Ammon's horn (tissue), 1 donor: ENCODE results near the gene NARF.
A peak's percentile ranks its signal among the peaks of the same experiment; 100 is the strongest.
"Not testable (repeated sequence)": the region's sequence is repeated elsewhere in the genome, so short reads cannot be mapped to it uniquely, and the experiment has no call there.

Experiments
- DNase-seq: peaks from one replicate; pipeline ENCODE4 v3.0.0-alpha.2; 2016; ENCODE audit warnings: low spot score

NARF gene

DNA sequence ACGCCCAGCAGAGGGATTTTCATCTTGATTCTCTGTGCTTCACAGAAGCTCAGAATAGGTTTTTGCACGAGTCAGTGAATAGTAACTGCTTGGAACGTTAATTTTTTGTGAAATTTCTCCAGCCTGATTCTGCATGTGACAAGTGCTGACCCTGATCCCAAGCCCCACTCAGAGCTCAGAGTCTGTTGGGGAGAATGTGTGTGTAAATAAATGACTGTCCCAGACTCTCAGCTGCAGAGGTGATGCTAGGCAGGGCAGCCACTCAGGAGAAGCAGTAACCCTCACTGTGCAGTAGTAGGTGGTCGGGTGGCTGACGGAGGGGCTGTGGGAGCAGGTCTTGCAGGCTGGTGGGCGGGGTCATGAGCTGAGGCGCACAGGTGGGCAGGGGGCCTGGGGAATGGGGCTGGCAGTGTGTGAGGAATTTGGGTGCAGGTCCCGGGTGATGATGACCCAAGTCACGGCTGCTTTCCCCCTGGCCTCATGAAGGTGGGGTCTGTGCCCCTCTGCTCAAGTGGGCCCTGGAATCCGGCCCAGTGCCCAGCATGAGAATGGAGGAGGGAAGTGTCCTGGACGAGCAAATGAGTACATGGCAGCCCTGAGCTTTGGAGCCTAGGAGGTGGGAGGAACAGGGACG, 44.7 kb downstream of the NARF start:
- no peak for DNase-seq

GRCh38 chr17:82503728-82504308, 45.3 kb downstream of the NARF start:
- DNase-seq = no peak

DNA sequence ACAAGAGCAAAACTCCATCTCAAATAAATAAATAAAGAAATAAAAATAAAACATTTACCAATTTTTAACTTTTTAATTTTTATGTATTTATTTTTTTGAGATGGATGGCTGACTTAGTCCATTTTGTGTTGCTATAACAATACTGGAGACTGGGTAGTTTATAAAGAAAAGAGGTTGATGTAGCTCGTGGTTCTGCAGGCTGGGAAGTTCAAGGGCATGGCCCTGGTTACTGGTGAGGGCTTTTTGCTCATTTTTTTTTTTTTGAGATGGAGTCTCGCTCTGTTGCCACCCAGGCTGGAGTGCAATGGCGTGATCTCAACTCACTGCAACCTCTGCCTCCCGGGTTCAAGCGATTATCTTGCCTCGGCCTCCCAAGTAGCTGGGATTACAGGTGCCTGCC, 46.8 kb downstream of the NARF start:
- DNase-seq = no peak

DNA sequence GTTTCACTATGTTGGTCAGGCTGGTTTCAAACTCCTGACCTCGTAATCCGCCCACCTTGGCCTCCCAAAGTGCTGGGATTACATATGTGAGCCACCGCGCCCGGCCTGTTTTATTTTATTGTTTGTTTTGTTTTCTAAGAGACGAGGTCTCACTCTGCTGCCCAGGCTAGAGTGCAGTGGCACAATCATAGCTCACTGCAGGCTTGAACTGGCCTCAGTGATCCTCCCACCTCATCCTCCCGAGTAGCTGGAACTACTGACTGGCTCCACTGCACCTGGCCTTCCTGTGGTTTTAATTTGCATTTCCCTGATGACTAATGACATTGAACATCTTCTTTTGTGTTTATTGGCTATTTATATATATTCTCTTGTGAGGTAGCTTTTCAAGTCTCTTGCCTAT, 47.9 kb downstream of the NARF start:
- DNase-seq = not testable (repeated sequence)

DNA sequence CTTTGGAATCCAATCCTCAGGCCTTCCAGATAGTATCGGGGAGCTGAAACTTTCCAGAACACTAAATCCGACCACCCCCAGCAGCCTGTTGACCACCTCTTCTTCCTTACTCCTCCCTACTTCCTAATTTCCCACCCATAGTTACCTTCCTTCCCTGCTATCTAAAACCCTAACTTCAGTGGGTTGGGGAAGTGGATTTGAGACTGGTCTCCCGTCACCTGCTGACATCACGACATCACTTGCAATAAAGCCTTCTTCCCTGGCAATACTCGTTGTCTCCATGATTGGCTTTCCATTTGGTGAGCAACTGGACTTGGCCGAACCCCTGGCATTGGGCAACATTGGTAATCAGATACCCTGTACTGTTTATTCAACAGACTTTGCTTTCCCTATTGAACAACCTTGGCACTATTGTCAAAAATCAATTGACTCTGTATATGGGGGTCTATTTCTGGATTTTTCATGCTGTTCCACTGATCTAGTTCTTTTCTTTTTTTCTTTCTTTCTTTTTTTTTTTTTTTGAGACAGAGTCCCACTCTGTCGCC, 49.2 kb downstream of the NARF start:
- no peak for DNase-seq

- not testable (repeated sequence) for DNase-seq
Observed at GRCh38 chr17:82511642-82512041, 53.1 kb downstream of the NARF start.

GRCh38 chr17:82513864-82514263, 55.3 kb downstream of the NARF start:
- DNase-seq = not testable (repeated sequence)

GRCh38 chr17:82517230-82517865, 58.8 kb downstream of the NARF start:
- no peak for DNase-seq

DNA sequence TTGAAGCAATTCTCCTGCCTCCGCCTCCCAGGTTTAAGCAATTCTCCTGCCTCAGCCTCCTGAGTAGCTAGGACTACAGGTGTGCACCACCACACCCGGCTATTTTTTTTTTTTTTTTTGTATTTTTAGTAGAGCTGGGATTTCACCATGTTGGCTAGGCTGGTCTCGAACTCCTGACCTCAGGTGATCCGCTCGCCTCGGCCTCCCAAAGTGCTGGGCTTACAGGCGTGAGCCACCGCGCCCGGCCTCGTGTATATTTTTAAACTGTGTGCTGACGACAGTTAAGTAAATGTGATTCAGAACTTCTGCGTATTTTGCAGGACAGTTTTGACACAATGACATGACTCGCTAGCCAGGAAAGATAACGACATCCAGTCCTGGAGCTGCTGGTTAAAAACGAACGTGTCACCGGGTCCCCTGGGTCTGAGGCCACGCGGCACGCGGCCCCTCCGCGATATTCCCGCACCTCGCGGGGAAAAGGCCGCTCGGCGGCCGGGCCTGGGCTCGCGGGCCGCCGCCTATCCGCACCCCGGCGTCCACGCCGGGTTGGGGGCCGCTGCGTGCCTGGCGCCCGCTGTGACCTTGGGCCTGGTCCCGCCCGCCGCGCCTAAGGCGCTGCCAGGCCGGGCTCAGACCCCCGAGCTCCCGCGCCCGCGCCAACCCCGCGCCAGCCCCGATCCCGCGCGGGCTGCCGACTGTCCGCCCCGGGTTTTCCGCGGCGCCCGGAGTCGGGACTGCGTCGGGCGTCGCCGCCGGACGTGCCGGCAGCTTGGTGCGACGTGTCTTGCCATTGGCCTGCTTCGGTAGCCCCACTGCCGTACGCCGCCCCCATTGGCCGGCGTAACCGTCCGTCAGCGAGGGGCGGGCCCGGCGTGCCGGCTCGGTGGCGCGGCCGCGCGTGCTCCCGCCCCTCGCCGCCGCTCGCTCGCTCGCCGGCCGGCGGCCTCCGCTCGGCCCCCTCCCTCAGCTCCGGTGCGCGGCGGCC, 60.6 kb downstream of the NARF start, which contains the start of gene FOXK2:
Gene FOXK2, plus strand, starts transcription at position 907 of the 985 bp plus-strand sequence. CDS start 157 bp downstream, outside the sequence.
- peak; percentile 96 for DNase-seq

GRCh38 chr17:82519971-82520903, 61.7 kb downstream of the NARF start:
- peak; percentile 20 for DNase-seq

GRCh38 chr17:82524540-82524939, 66.0 kb downstream of the NARF start:
- no peak for DNase-seq

DNA sequence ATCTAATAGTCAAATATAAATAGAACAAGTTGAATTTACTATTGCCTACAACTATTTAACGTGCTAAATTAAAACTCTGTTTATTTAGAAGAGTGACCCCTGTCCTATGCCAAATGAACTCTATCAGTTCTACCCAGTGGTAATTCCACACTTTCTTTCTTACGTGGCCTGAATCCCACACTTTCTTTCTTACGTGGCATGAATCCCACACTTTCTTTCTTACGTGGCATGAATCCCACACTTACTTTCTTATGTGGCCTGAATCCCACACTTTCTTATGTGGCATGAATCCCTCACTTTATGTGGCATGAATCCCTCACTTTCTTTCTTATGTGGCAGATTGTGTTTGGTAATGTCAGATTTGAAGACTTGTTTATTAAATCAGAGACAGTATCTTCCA, 67.2 kb downstream of the NARF start:
- DNase-seq = no peak

DNA sequence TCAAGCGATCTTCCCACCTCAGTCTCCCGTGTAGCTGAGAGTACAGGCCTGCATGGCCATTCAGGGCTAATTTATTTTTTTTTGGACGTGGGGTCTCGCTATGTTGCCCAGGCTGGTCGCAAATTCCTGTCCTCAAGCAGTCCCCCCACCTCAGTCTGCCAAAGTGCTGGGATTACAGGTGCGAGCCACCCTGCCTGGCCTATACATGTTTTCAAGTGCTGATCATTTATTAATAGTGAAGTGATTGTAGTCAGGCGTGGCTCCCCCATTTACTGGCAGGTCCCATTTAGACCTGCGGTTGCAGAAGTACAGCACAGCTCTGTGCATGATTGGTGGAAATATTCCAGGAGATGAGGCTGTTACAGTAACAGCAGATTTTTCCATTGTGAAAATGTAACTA, 69.4 kb downstream of the NARF start:
- DNase-seq = no peak

- peak; percentile 85 for DNase-seq
Observed at GRCh38 chr17:82528484-82529265, 70.1 kb downstream of the NARF start.

DNA sequence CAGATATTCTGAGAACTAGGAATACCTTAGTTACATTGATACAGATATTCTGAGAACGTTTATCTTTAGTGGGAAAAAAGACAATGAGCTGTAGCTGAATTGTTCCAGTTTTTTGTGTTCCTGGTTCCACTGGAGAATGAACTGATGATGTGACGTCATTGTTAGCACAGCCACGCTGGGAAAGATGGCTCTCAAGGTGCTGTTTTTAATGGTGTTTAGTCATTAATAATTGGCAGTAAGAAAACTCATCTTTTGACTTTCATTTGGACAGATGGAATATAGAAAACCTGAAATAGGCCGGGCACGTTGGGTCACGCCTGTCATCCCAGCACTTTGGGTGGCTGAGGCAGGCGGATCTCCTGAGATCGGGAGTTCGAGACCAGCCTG, 71.4 kb downstream of the NARF start:
- no peak for DNase-seq

GRCh38 chr17:82531431-82531881, 72.9 kb downstream of the NARF start:
- DNase-seq = no peak

DNA sequence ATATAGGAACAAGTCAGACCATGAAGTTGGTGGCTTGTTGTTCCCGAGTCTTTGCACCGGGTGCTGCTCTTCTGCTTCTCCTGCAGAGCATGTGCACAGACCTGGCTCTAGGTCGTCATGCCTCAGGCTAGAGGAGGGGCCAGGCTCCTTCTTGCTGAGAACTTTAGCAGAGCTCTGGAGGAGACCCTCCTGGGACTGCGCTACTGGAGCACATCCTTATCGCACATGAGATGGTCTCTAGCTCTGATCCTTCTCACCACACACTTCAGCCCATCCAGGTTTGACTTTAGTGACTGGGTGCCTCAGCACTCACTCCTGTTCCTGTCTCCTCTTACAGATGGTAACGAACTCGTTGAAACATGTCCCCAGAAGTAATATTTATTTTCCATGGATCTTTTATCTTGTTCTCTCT, 75.9 kb downstream of the NARF start:
- DNase-seq = no peak

GRCh38 chr17:82536512-82537201, 78.1 kb downstream of the NARF start:
- DNase-seq = no peak

DNA sequence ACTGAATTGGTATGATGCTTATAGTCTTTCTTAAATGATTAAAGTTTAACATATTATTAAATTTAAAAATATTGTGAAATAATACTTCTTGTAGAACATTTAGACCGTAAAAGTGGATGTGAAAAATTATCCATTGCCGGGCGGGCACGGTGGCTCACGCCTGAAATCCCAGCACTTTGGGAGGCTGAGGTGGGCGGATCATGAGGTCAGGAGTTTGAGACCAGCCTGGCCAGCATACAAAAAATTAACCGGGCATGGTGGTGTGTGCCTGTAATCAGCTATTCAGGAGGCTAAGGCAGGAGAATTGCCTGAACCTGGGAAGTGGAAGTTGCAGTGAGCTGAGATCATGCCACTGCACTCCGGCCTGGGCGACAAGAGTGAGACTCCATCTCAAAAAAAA, 78.7 kb downstream of the NARF start:
- DNase-seq = not testable (repeated sequence)
